Common myeloid progenitor, CD34-positive (primary cell): Measurements from ENCODE around the gene STAB2.

Source experiments
- CTCF ChIA-PET: fragments of 350-600 bp; sonication (Branson Sonifier 250); formaldehyde crosslinking; loops from one replicate; lab custom pipeline; 2021; ENCODE audit warnings: antibody characterized with exemption; lab: Charles Lee
- POLR2A ChIA-PET: fragments of 350-600 bp; sonication (Branson Sonifier 250); formaldehyde crosslinking; loops from one replicate; lab custom pipeline; 2021; ENCODE audit warnings: antibody characterized with exemption; lab: Charles Lee
- DNase-seq, 3 donors: peaks; one replicate each; pipeline versions ENCODE4 v3.0.0 to v3.0.0-alpha.2; 2013
- H3K27ac ChIP-seq, 2 experiments: 1 replicate in 1 of 2; 2 replicates in 1 of 2; pipeline ENCODE4 v1.7.0; 2013; ENCODE audit warnings: inconsistent platforms in 2 of 2, low read length in 2 of 2, mild to moderate bottlenecking in 2 of 2, low read depth in 1 of 2, moderate library complexity in 1 of 2; ENCODE audit not compliant: severe bottlenecking in 2 of 2, insufficient read depth in 1 of 2, poor library complexity in 1 of 2
- H3K27me3 ChIP-seq, 5 experiments: replicated peaks in 2 of 5; 1 replicate in 3 of 5; 2 replicates in 2 of 5; pipeline versions ENCODE4 v1.6.1 to v1.7.0; 2013; ENCODE audit warnings: low read length in 4 of 5, mild to moderate bottlenecking in 2 of 5, moderate library complexity in 2 of 5, inconsistent platforms in 1 of 5; ENCODE audit not compliant: insufficient read depth in 5 of 5, control insufficient read depth in 4 of 5
- H3K36me3 ChIP-seq, 4 experiments: 1 replicate in 2 of 4; 2 replicates in 2 of 4; pipeline versions ENCODE4 v1.6.1 to v1.7.0; 2013; ENCODE audit warnings: low read length in 3 of 4, control low read depth in 1 of 4, mild to moderate bottlenecking in 1 of 4; ENCODE audit not compliant: control insufficient read depth in 4 of 4, insufficient read depth in 4 of 4
- H3K4me1 ChIP-seq, 4 experiments: 1 replicate in 3 of 4; 2 replicates in 1 of 4; pipeline versions ENCODE4 v1.6.1 to v1.7.1; 2013; ENCODE audit warnings: low read length in 3 of 4, mild to moderate bottlenecking in 3 of 4, control low read depth in 1 of 4, inconsistent platforms in 1 of 4, moderate library complexity in 1 of 4; ENCODE audit not compliant: control insufficient read depth in 4 of 4, insufficient read depth in 4 of 4; ENCODE audit errors: control extremely low read depth in 1 of 4
- H3K4me3 ChIP-seq, 7 experiments: 1 replicate in 4 of 7; 2 replicates in 3 of 7; pipeline versions ENCODE4 v1.5.1 to v1.7.0; 2013; ENCODE audit warnings: mild to moderate bottlenecking in 7 of 7, low read length in 6 of 7, moderate library complexity in 6 of 7, inconsistent platforms in 2 of 7, low read depth in 2 of 7, control low read depth in 1 of 7; ENCODE audit not compliant: insufficient read depth in 4 of 7, control insufficient read depth in 1 of 7; ENCODE audit errors: extremely low read depth in 1 of 7
- H3K9me3 ChIP-seq, 5 experiments: 1 replicate in 4 of 5; 2 replicates in 1 of 5; pipeline versions ENCODE4 v1.6.1 to v1.7.1; 2013; ENCODE audit warnings: low read length in 4 of 5, mild to moderate bottlenecking in 2 of 5, inconsistent platforms in 1 of 5, low read depth in 1 of 5, moderate library complexity in 1 of 5; ENCODE audit not compliant: control insufficient read depth in 4 of 5, insufficient read depth in 2 of 5; ENCODE audit errors: control extremely low read depth in 1 of 5
- WGBS: methylation state at CpG from one replicate; pipeline ENCODE4 v1.1.5; 2013; ENCODE audit not compliant: insufficient coverage; 5-methylcytosine and 5-hydroxymethylcytosine counted together

The STAB2 gene

DNA sequence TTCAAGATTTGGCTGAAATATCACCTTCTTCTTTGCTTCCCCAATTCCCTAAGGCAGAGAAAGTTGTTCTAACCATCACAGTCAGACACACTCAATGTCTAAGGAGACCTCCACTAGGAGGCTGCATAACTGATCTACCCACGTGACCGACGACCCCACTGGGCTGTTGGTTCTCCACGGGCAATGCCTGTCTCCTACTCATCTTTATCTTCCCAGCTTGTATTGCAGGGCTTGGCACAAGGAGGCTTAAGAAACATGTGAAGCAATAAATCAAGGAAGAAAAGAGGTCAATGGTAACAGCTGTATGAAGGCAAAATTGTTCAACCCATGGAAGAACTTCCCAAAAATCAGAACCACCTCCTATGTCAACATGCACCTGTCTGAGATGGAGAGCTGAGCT is 226.9 kb downstream of the STAB2 start:
- Histone ChIP-seq H3K9me3 (no peaks in the 10 kb centered on the region), H3K4me3 (no peak overlapping the region), H3K27ac (no peak overlapping the region), H3K36me3 (peaks cover 0 to 20% (median 3%) of the 10 kb centered on the region in 4 experiments), H3K4me1 (no peaks in the 10 kb centered on the region), H3K27me3 (no peaks in the 10 kb centered on the region)
- ChIA-PET CTCF (interaction anchor here (1.0 kb wide), 1 partner anchor 13 kb away, joined by 3 read pairs; no protein-coding TSS in a partner anchor), POLR2A (no interaction called here)
- no peak for DNase-seq
- WGBS, result 83% methylated on average over 1 of the region's 4 CpGs

DNA sequence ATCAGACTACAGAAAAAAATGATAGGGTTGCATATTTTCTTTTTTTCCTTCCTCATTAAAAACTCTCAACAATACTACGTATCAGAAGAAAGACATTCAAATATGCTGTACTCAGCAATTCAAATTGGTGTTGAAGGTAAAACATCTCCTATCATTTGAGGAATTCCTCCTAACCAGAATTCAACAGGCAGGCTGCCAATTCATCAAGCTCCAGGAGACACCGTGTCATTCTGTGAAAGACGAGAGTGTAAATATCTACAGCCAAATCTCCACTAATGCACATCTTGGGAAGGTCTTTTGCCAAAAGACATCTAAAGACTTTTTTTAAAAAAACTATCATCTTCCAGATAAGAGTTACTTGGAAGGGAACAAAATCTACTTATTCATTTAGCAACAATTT is 227.4 kb downstream of the STAB2 start:
- Histone ChIP-seq H3K9me3 (no peaks in the 10 kb centered on the region), H3K4me3 (no peak overlapping the region), H3K4me1 (no peaks in the 10 kb centered on the region), H3K36me3 (peaks cover 0 to 20% (median 3%) of the 10 kb centered on the region in 4 experiments), H3K27ac (no peak overlapping the region), H3K27me3 (no peaks in the 10 kb centered on the region)
- 100% methylated on average over 1 of the region's 3 CpGs for WGBS
- DNase-seq, result no peak
- ChIA-PET CTCF (no interaction called here), POLR2A (no interaction called here)
